K562 (cell line): ENCODE data around the gene RCBTB1. TPM values are rescaled to one million over a fixed set of nuclear protein-coding genes. Genes with fewer than 3 reads are reported as not detected.

ENCODE experiments used
- ATAC-seq: fragments of 200-7000 bp; cut with Tn5 transposase; 3 replicates; pipeline ENCODE4 v1.9.1; 2020; ENCODE audit warnings: moderate library complexity
- BruUV-seq: library from RNA; stranded (reverse); fragments of 400-500 nt; replicated peaks from 2 replicates; lab custom pipeline; 2021; lab: Mats Ljungman, UMichigan
- CTCF ChIA-PET: fragments of 300-600 bp; formaldehyde crosslinking; extraction: SDS; loops from one replicate; lab custom pipeline; 2021; ENCODE audit warnings: low intra/inter-chr PET ratio; lab: Yijun Ruan, JAX
- POLR2A ChIA-PET: fragments of 300-600, 350-650 bp; sonication (Branson Sonifier 250); formaldehyde crosslinking; extraction: SDS; loops from one replicate; lab custom pipeline; 2021; ENCODE audit warnings: antibody characterized with exemption, inconsistent platforms; lab: Yijun Ruan, JAX
- DNase-seq, 4 experiments: peaks; one replicate each; pipeline versions ENCODE4 v3.0.0 to v3.0.0-alpha.2; 2011 to 2018; ENCODE audit warnings: low spot score in 3 of 4, mixed read lengths in 3 of 4; ENCODE audit errors: extremely low read depth in 1 of 4
- FAIRE-seq: peaks from 2 replicates; lab custom pipeline; 2011; peaks lifted over from hg19 to GRCh38; lab: Jason Lieb, UNC
- H2AFZ ChIP-seq: 2 replicates; pipeline ENCODE4 v1.6.0; 2011; ENCODE audit warnings: low read depth, low read length, control low read depth, inconsistent platforms
- H3K27ac ChIP-seq: fragments of 200-600 bp; 3 replicates; pipeline ENCODE4 v1.8.0; 2011; ENCODE audit warnings: low read depth, mild to moderate bottlenecking, control low read depth, inconsistent platforms, low read length, moderate library complexity, mixed read lengths; ENCODE audit errors: extremely low read depth
- H3K27me3 ChIP-seq, 2 experiments: fragments of 300-600 bp in 1 of 2; 2 replicates in 1 of 2; 3 replicates in 1 of 2; pipeline versions ENCODE4 v1.6.0 to v1.8.0; 2011; ENCODE audit warnings: inconsistent platforms in 2 of 2, low read length in 2 of 2, mild to moderate bottlenecking in 1 of 2, mixed read lengths in 1 of 2, moderate library complexity in 1 of 2; ENCODE audit not compliant: control insufficient read depth in 2 of 2, insufficient read depth in 2 of 2
- H3K36me3 ChIP-seq: fragments of 300-600 bp; 3 replicates; pipeline ENCODE4 v1.8.0; 2011; ENCODE audit warnings: mild to moderate bottlenecking, low read length, inconsistent platforms; ENCODE audit not compliant: control insufficient read depth, insufficient read depth
- H3K4me1 ChIP-seq, 2 experiments: fragments of 200-600 bp in 1 of 2; replicated peaks in 1 of 2; 2 replicates in 1 of 2; 3 replicates in 1 of 2; pipeline versions ENCODE4 v1.5.1 to v1.8.0; 2011; ENCODE audit warnings: inconsistent platforms in 2 of 2, low read length in 2 of 2, mild to moderate bottlenecking in 1 of 2, mixed read lengths in 1 of 2, moderate library complexity in 1 of 2; ENCODE audit not compliant: control insufficient read depth in 2 of 2, insufficient read depth in 2 of 2
- H3K4me2 ChIP-seq: 2 replicates; pipeline ENCODE4 v1.6.1; 2011; ENCODE audit warnings: low read length, control low read depth, inconsistent platforms, mixed read lengths; ENCODE audit not compliant: insufficient read depth
- H3K4me3 ChIP-seq: fragments of 200-600 bp; sonication (generic), shearing (Covaris generic); 2 replicates; pipeline ENCODE4 v1.5.1; 2016; ENCODE audit warnings: control low read depth, inconsistent platforms
- H3K79me2 ChIP-seq: fragments of 200-600 bp; 3 replicates; pipeline ENCODE4 v1.8.0; 2011; ENCODE audit warnings: low read length, inconsistent platforms; ENCODE audit not compliant: control insufficient read depth, insufficient read depth
- H3K9ac ChIP-seq, 2 experiments: 2 replicates each; pipeline versions ENCODE4 v1.6.0 to v1.6.1; 2011; ENCODE audit warnings: low read depth in 2 of 2, low read length in 2 of 2, control low read depth in 1 of 2, inconsistent platforms in 1 of 2, mild to moderate bottlenecking in 1 of 2, mixed read lengths in 1 of 2; ENCODE audit not compliant: insufficient read depth in 1 of 2
- H3K9me1 ChIP-seq: one replicate; pipeline ENCODE4 v1.6.0; 2011; ENCODE audit warnings: inconsistent platforms, mild to moderate bottlenecking, low read length, moderate library complexity; ENCODE audit not compliant: control insufficient read depth, insufficient read depth
- H3K9me3 ChIP-seq: replicated peaks from 2 replicates; pipeline ENCODE4 v1.5.1; 2011; ENCODE audit warnings: low read depth, low read length, inconsistent platforms; ENCODE audit not compliant: control insufficient read depth, insufficient read depth
- H4K20me1 ChIP-seq: replicated peaks from 2 replicates; pipeline ENCODE4 v1.6.1; 2011; ENCODE audit warnings: low read length, inconsistent platforms, mixed read lengths; ENCODE audit not compliant: control insufficient read depth, insufficient read depth
- BRD4 ChIP-seq: fragments of 200-600 bp; sonication (generic); IDR thresholded peaks from 2 replicates; pipeline ENCODE4 v1.6.1; 2017; ENCODE audit warnings: inconsistent platforms
- CEBPB ChIP-seq: fragments of 450-650 bp; IDR thresholded peaks from 2 replicates; pipeline ENCODE4 v1.6.1; 2016; ENCODE audit warnings: missing genetic modification characterization, missing compliant biosample characterization
- CREBBP ChIP-seq: IDR thresholded peaks from one replicate; pipeline ENCODE4 v1.6.1; 2012; ENCODE audit warnings: low read depth, mild to moderate bottlenecking, control low read depth, inconsistent platforms, low read length
- ETS2 ChIP-seq: IDR thresholded peaks from 2 replicates; pipeline ENCODE4 v1.6.1; 2016; ENCODE audit warnings: borderline replicate concordance, missing genetic modification characterization, mild to moderate bottlenecking, moderate library complexity, missing compliant biosample characterization; ENCODE audit not compliant: poor library complexity, severe bottlenecking
- MEF2A ChIP-seq: IDR thresholded peaks from 2 replicates; pipeline ENCODE4 v1.6.1; 2011; ENCODE audit warnings: low read depth, mild to moderate bottlenecking, low read length, moderate library complexity; ENCODE audit not compliant: control insufficient read depth
- MLX ChIP-seq, 2 experiments: fragments of 450-650 bp in 1 of 2; sonication (generic) in 1 of 2; formaldehyde crosslinking; conservative IDR thresholded peaks; 2 replicates each; pipeline versions ENCODE4 v1.4.0 to v1.8.1; 2020 to 2022; ENCODE audit warnings: mild to moderate bottlenecking in 1 of 2, missing genetic modification reagents in 1 of 2
- SP1 ChIP-seq: sonication (generic); formaldehyde crosslinking; IDR thresholded peaks from 2 replicates; pipeline ENCODE4 v1.8.1; 2022; ENCODE audit warnings: mild to moderate bottlenecking, missing genetic modification reagents
- ZNF79 ChIP-seq: fragments of 250-450 bp; sonication (Bioruptor Pico); IDR thresholded peaks from 2 replicates; pipeline ENCODE4 v1.4.0; 2020; ENCODE audit warnings: low read depth, mild to moderate bottlenecking, moderate library complexity
- WGBS: fragments of 100-300 bp; shearing (Covaris generic); methylation state at CpG from one replicate; pipeline ENCODE4 v1.1.6; 2016; ENCODE audit warnings: low coverage, mixed read lengths; ENCODE audit not compliant: insufficient coverage; ENCODE audit errors: missing lambda C conversion rate; 5-methylcytosine and 5-hydroxymethylcytosine counted together
- in situ Hi-C: fragments of 300-500 bp; cut with MboI; formaldehyde crosslinking; loops from 4 replicates; pipeline ENCODE4 v1.15.0; 2018; ENCODE audit warnings: inconsistent platforms, mixed read lengths
- intact Hi-C: fragments of 100-400 bp; cut with micrococcal nuclease; formaldehyde crosslinking; loops from 2 replicates; pipeline ENCODE4 v1.14.2; 2022
- polyA plus RNA-seq, 8 experiments: library from polyadenylated mRNA; depleted of rRNA in 4 of 8; stranded (reverse) in 5 of 8; unstranded in 3 of 8; fragments of >200 nt; fragmentation: Nextera tagmentation in 2 of 8; fragmentation: Illumina TruSeq in 1 of 8; extraction: Ambion mirVana in 2 of 8; extraction: Trizol in 1 of 8; gene quantifications; 2 replicates each; pipeline versions ENCODE4 v1.2.1 to v1.2.3, GENCODE V29; 2011 to 2014; ENCODE audit warnings: inconsistent platforms in 1 of 8, missing spikeins in 1 of 8
- total RNA-seq, 7 experiments: library from RNA; depleted of rRNA in 6 of 7; stranded (reverse); fragments of >200 nt in 6 of 7; fragmentation: Illumina TruSeq in 2 of 7; extraction: Trizol in 2 of 7; gene quantifications; 2 replicates each; pipeline versions ENCODE4 v1.2.1 to v1.2.3, GENCODE V29; 2011 to 2021; ENCODE audit warnings: low replicate concordance in 1 of 7

RCBTB1 gene
- total and polyA plus RNA-seq, 9 of the 15 experiments (the other 6 are each of a cell fraction or from before 2014, with no cell fraction given) = 4.0 to 11.3 (median 8.4) TPM

GRCh38 chr13:49563516-49563915 is 21.8 kb downstream of the RCBTB1 start:
- Histone ChIP-seq H3K79me2 (no peaks in the 10 kb centered on the region), H3K4me2 (no peak overlapping the region), H3K36me3 (peaks cover 21% of the 10 kb centered on the region; the same call in 2 of the 3 replicates), H2AFZ (no peak overlapping the region), H3K9me1 (no peaks in the 10 kb centered on the region), H4K20me1 (no peaks in the 10 kb centered on the region), H3K9ac (no peak overlapping the region), H3K27me3 (no peaks in the 10 kb centered on the region), H3K27ac (no peak overlapping the region), H3K4me3 (no peak overlapping the region), H3K4me1 (peaks cover 0 to 2% of the 10 kb centered on the region in 2 experiments; a peak in 2 of 5 replicates), H3K9me3 (no peaks in the 10 kb centered on the region)
- no peak for TF ChIP-seq MEF2A
- no peak for TF ChIP-seq CREBBP
- no peak for TF ChIP-seq ZNF79 (CRISPR knock-in tag)
- no peak for TF ChIP-seq BRD4
- TF ChIP-seq ETS2 (tag) = no peak
- peak; percentile 62 for TF ChIP-seq CEBPB (tag)
- no peak for TF ChIP-seq SP1
- no peak for TF ChIP-seq MLX (CRISPR knock-in tag; conservative IDR thresholded peaks at IDR 0.05)
- no peak for ATAC-seq
- no TSS peak for BruUV-seq
- in situ Hi-C loops (no loop called here), intact Hi-C loops (no loop called here)
- POLR2A ChIA-PET = no interaction called here
- 100% methylated on average over 1 of the region's 5 CpGs for WGBS
- FAIRE-seq = no peak
- CTCF ChIA-PET = no interaction called here
- no peak for DNase-seq
